Measurements from ENCODE around the gene EGFL7.
A peak's percentile ranks its signal among the peaks of the same experiment; 100 is the strongest.

The EGFL7 gene

DNA sequence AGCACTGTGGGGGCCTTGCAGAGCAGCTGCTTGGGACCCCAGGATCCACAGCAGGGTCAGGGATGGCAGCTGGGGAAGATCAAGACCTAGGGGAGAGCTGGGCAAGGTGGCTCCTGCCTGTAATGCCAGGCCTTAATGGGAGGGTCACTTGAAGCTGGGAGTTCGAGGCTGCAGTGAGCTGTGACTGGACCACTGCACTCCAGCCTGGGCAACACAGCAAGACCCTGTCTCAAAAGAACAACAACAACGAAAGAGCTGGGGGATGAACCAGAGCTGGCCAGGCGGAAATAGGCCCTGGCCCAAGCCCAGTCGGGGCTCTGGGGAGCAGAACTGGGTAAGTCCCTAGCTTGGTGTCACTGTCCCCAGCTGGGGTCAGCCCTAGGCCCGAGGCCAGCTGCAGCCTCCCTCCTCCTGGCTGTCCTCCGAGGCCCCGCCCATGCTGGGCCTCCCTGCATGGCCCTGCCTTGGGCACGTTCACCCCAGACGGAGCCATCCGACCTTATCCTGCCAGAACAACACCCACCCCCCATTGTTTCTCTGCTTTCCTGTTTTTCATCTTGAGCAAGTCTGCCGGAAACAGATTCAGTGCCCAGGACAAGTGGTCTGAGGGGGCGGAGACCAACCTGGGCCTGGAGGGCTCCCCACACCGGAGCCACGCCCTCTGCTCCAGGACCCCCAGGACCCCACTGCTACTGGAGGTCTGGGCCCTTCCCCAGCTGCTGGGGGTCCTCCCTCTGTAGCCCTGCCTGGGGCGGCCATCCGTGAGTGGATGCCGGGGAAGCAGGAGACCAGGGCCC lies 51.6 kb downstream of the EGFL7 start:
- Histone ChIP-seq H4K91ac (ENCODE audit: low read depth, low read length, poor library complexity) (no peak overlapping the region), H3K27me3 (ENCODE audit: control insufficient read depth in 3 of 3, insufficient read depth in 3 of 3, low read depth in 1 of 3, low read length in 3 of 3) (peaks cover 0 to 22% (median 7%) of the 10 kb centered on the region in 3 experiments), H3K4me1 (ENCODE audit: control insufficient read depth in 2 of 2, insufficient read depth in 1 of 2, low read depth in 1 of 2, low read length in 2 of 2) (peaks cover 11 to 25% of the 10 kb centered on the region in 2 donors), H3K9ac (ENCODE audit: low read depth, low read length, poor library complexity) (peak overlapping the region; percentile 70), H3K27ac (replicated peaks; ENCODE audit: low read length) (peak overlapping the region; percentile 22), H3K18ac (ENCODE audit: low read length) (no peak overlapping the region), H2BK120ac (ENCODE audit: low read depth, low read length) (peak overlapping the region; percentile 41), H3K4ac (ENCODE audit: low read length) (no peak overlapping the region), H2BK5ac (ENCODE audit: low read length) (peak overlapping the region; percentile 48), H3K23ac (ENCODE audit: low read depth, low read length, poor library complexity) (peak overlapping the region; percentile 3), H2BK15ac (ENCODE audit: low read length) (peak overlapping the region; percentile 75), H2AK5ac (ENCODE audit: low read depth, low read length) (peak overlapping the region; percentile 68), H2AFZ (ENCODE audit: low read length) (no peak overlapping the region), H3K14ac (ENCODE audit: low read length) (no peak overlapping the region), H3K4me2 (ENCODE audit: insufficient read depth, low read length, poor library complexity, severe bottlenecking) (peak overlapping the region; percentile 11), H3K9me3 (replicated peaks in 1 of 2; ENCODE audit: control insufficient read depth in 2 of 2, insufficient read depth in 1 of 2, low read depth in 1 of 2, low read length in 2 of 2) (no peaks in the 10 kb centered on the region), H3K36me3 (replicated peaks in 1 of 2; ENCODE audit: control insufficient read depth in 2 of 2, insufficient read depth in 2 of 2, low read length in 2 of 2) (peaks cover 0 to 6% of the 10 kb centered on the region in 2 donors), H3K79me1 (ENCODE audit: low read depth, low read length) (peaks cover 19% of the 10 kb centered on the region), H4K8ac (ENCODE audit: low read depth, low read length) (peak overlapping the region; percentile 43), H2BK12ac (ENCODE audit: low read length) (no peak overlapping the region), H3K4me3 (ENCODE audit: low read length in 2 of 2) (peak overlapping the region; percentile 26 to 82)
- no peak for DNase-seq (ENCODE audit: low spot score)
- no CpG with 5 or more reads among the region's 17 CpGs for WGBS, 2 donors (ENCODE audit: extremely low coverage in 2 of 2, insufficient read length in 2 of 2, insufficient replicate concordance in 1 of 2)

DNA sequence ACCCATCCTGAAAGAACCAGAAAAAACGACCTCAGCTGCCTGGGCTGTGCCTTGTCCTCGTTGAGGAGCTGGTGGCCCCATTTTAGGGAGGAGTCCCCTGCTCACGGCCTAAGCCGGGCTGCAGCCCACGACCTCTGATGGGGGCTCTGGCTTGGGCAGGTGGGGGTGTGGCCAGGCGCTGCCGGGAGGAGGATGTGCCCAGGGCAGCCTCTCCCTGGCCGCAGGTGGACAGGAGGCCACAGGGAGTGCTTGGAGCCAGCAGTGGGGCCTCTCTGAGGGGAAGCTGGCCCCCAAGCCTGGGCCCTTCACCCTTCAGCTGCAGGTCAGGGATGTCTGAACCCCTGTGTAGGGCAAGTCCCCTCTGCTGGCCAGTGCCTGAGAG lies 52.2 kb downstream of the EGFL7 start:
- Histone ChIP-seq H3K9me3 (replicated peaks in 1 of 2; ENCODE audit: control insufficient read depth in 2 of 2, insufficient read depth in 1 of 2, low read depth in 1 of 2, low read length in 2 of 2) (no peaks in the 10 kb centered on the region), H3K36me3 (replicated peaks in 1 of 2; ENCODE audit: control insufficient read depth in 2 of 2, insufficient read depth in 2 of 2, low read length in 2 of 2) (peaks cover 0 to 6% of the 10 kb centered on the region in 2 donors), H3K14ac (ENCODE audit: low read length) (no peak overlapping the region), H2BK120ac (ENCODE audit: low read depth, low read length) (no peak overlapping the region), H3K18ac (ENCODE audit: low read length) (no peak overlapping the region), H2BK5ac (ENCODE audit: low read length) (peak overlapping the region; percentile 48), H3K79me1 (ENCODE audit: low read depth, low read length) (peaks cover 21% of the 10 kb centered on the region), H4K91ac (ENCODE audit: low read depth, low read length, poor library complexity) (no peak overlapping the region), H2AK5ac (ENCODE audit: low read depth, low read length) (peak overlapping the region; percentile 14), H4K8ac (ENCODE audit: low read depth, low read length) (no peak overlapping the region), H3K4me3 (ENCODE audit: low read length in 2 of 2) (no peak overlapping the region), H2AFZ (ENCODE audit: low read length) (no peak overlapping the region), H3K4ac (ENCODE audit: low read length) (no peak overlapping the region), H2BK12ac (ENCODE audit: low read length) (no peak overlapping the region), H3K9ac (ENCODE audit: low read depth, low read length, poor library complexity) (no peak overlapping the region), H3K23ac (ENCODE audit: low read depth, low read length, poor library complexity) (peak overlapping the region; percentile 2), H3K4me1 (ENCODE audit: control insufficient read depth in 2 of 2, insufficient read depth in 1 of 2, low read depth in 1 of 2, low read length in 2 of 2) (peaks cover 17 to 28% of the 10 kb centered on the region in 2 donors), H3K27ac (replicated peaks; ENCODE audit: low read length) (no peak overlapping the region), H2BK15ac (ENCODE audit: low read length) (no peak overlapping the region), H3K4me2 (ENCODE audit: insufficient read depth, low read length, poor library complexity, severe bottlenecking) (no peak overlapping the region), H3K27me3 (ENCODE audit: control insufficient read depth in 3 of 3, insufficient read depth in 3 of 3, low read depth in 1 of 3, low read length in 3 of 3) (peaks cover 0 to 17% (median 5%) of the 10 kb centered on the region in 3 experiments)
- no CpG with 5 or more reads among the region's 8 CpGs for WGBS, 2 donors (ENCODE audit: extremely low coverage in 2 of 2, insufficient read length in 2 of 2, insufficient replicate concordance in 1 of 2)
- no peak for DNase-seq (ENCODE audit: low spot score)

DNA sequence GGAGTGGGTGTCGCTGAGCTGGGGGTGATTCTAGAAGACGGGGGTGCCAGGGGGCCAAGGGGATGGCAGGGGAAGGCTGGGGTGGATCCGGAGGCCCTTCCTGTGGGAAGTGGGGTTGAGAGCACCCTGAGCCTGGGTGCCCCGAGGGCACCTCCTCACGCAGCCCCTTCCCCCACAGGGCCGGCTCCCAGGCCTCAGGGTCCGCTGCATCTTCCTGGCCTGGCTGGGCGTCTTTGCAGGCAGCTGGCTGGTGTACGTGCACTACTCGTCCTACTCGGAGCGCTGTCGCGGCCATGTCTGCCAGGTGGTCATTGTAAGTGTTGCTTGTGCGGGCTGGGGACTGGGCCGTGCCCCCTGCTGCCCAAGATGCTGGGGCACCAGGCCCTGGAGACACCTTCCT lies 54.7 kb downstream of the EGFL7 start:
- no peak overlapping the region for H3K23ac ChIP-seq (ENCODE audit: low read depth, low read length, poor library complexity)
- H2BK15ac ChIP-seq (ENCODE audit: low read length): no peak overlapping the region
- no CpG with 5 or more reads among the region's 16 CpGs for WGBS, 2 donors (ENCODE audit: extremely low coverage in 2 of 2, insufficient read length in 2 of 2, insufficient replicate concordance in 1 of 2)
- H3K36me3 ChIP-seq (replicated peaks in 1 of 2; ENCODE audit: control insufficient read depth in 2 of 2, insufficient read depth in 2 of 2, low read length in 2 of 2): peaks cover 6 to 21% of the 10 kb centered on the region in 2 donors
- no peak overlapping the region for H4K91ac ChIP-seq (ENCODE audit: low read depth, low read length, poor library complexity)
- H3K14ac ChIP-seq (ENCODE audit: low read length): no peak overlapping the region
- no peak overlapping the region for H3K27ac ChIP-seq (replicated peaks; ENCODE audit: low read length)
- DNase-seq (ENCODE audit: low spot score): no peak
- no peak overlapping the region for H2BK12ac ChIP-seq (ENCODE audit: low read length)
- H3K4me2 ChIP-seq (ENCODE audit: insufficient read depth, low read length, poor library complexity, severe bottlenecking): no peak overlapping the region
- H2BK5ac ChIP-seq (ENCODE audit: low read length): no peak overlapping the region
- peaks cover 23% of the 10 kb centered on the region for H3K79me1 ChIP-seq (ENCODE audit: low read depth, low read length)
- H3K4me1 ChIP-seq (ENCODE audit: control insufficient read depth in 2 of 2, insufficient read depth in 1 of 2, low read depth in 1 of 2, low read length in 2 of 2): peaks cover 30 to 37% of the 10 kb centered on the region in 2 donors
- H4K8ac ChIP-seq (ENCODE audit: low read depth, low read length): no peak overlapping the region
- H2AFZ ChIP-seq (ENCODE audit: low read length): no peak overlapping the region
- peak overlapping the region in 1 of 2 donors; percentile 53 for H3K4me3 ChIP-seq (ENCODE audit: low read length in 2 of 2)
- H3K9ac ChIP-seq (ENCODE audit: low read depth, low read length, poor library complexity): peak overlapping the region; percentile 77
- no peak overlapping the region for H3K18ac ChIP-seq (ENCODE audit: low read length)
- H3K9me3 ChIP-seq (replicated peaks in 1 of 2; ENCODE audit: control insufficient read depth in 2 of 2, insufficient read depth in 1 of 2, low read depth in 1 of 2, low read length in 2 of 2): no peaks in the 10 kb centered on the region
- no peak overlapping the region for H3K4ac ChIP-seq (ENCODE audit: low read length)
- H2AK5ac ChIP-seq (ENCODE audit: low read depth, low read length): no peak overlapping the region
- H3K27me3 ChIP-seq (ENCODE audit: control insufficient read depth in 3 of 3, insufficient read depth in 3 of 3, low read depth in 1 of 3, low read length in 3 of 3): no peaks in the 10 kb centered on the region
- no peak overlapping the region for H2BK120ac ChIP-seq (ENCODE audit: low read depth, low read length)

DNA sequence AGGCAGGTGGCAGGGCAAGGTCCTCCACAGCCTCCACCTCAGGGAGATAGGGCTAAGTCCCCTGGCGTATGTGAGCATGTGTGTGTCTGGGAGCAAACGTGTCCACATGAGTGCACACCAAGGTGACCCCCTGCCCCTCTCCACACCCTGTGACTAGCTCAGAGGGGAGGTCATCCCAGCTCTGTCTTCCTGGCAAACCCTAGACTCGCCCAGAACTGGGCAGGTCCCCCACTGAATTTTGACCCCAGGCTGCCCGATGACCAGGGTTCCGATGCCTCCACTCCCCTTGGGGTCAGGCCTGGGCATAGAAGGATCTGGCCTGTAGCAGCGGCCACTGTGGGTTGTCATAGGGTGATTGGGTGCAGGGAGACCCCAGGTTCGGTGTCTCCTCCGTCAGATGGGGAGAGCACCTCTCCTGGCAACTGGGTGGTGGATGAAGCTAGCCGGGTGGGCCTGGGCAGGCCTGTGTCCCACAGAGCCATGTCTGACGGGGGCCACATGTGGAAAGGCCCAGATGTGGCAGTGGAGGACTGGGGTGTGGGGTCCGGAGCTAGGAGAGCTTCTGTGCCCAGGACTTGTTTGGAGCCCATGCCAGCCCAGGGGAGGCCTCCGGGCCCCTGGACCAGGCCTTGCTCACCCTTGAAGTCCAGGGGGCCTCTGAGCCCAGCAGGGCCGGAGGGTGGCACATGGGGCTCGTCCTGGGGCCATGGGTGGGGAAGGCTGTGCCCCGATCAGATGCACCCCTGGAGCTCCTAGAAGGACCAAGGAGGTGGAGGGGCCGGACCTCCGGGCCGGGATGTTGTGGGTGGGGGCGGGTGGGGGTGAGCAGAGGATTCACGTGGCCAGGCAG lies 55.9 kb downstream of the EGFL7 start:
- no peak overlapping the region for H2BK15ac ChIP-seq (ENCODE audit: low read length)
- H3K79me1 ChIP-seq (ENCODE audit: low read depth, low read length): peaks cover 19% of the 10 kb centered on the region
- no peak overlapping the region for H2BK5ac ChIP-seq (ENCODE audit: low read length)
- H3K9me3 ChIP-seq (replicated peaks in 1 of 2; ENCODE audit: control insufficient read depth in 2 of 2, insufficient read depth in 1 of 2, low read depth in 1 of 2, low read length in 2 of 2): no peaks in the 10 kb centered on the region
- no peaks in the 10 kb centered on the region for H3K27me3 ChIP-seq (ENCODE audit: control insufficient read depth in 3 of 3, insufficient read depth in 3 of 3, low read depth in 1 of 3, low read length in 3 of 3)
- H3K18ac ChIP-seq (ENCODE audit: low read length): no peak overlapping the region
- no peak overlapping the region for H2AFZ ChIP-seq (ENCODE audit: low read length)
- DNase-seq (ENCODE audit: low spot score): no peak
- no peak overlapping the region for H3K4me3 ChIP-seq (ENCODE audit: low read length in 2 of 2)
- H3K36me3 ChIP-seq (replicated peaks in 1 of 2; ENCODE audit: control insufficient read depth in 2 of 2, insufficient read depth in 2 of 2, low read length in 2 of 2): peaks cover 16 to 33% of the 10 kb centered on the region in 2 donors
- no peak overlapping the region for H2BK120ac ChIP-seq (ENCODE audit: low read depth, low read length)
- peak overlapping the region; percentile 26 for H2AK5ac ChIP-seq (ENCODE audit: low read depth, low read length)
- H2BK12ac ChIP-seq (ENCODE audit: low read length): no peak overlapping the region
- no peak overlapping the region for H3K9ac ChIP-seq (ENCODE audit: low read depth, low read length, poor library complexity)
- peak overlapping the region; percentile 58 for H3K23ac ChIP-seq (ENCODE audit: low read depth, low read length, poor library complexity)
- H3K4me1 ChIP-seq (ENCODE audit: control insufficient read depth in 2 of 2, insufficient read depth in 1 of 2, low read depth in 1 of 2, low read length in 2 of 2): peaks cover 26 to 31% of the 10 kb centered on the region in 2 donors
- H4K91ac ChIP-seq (ENCODE audit: low read depth, low read length, poor library complexity): no peak overlapping the region
- H3K4ac ChIP-seq (ENCODE audit: low read length): no peak overlapping the region
- H3K4me2 ChIP-seq (ENCODE audit: insufficient read depth, low read length, poor library complexity, severe bottlenecking): no peak overlapping the region
- no peak overlapping the region for H4K8ac ChIP-seq (ENCODE audit: low read depth, low read length)
- H3K27ac ChIP-seq (replicated peaks; ENCODE audit: low read length): no peak overlapping the region
- no CpG with 5 or more reads among the region's 20 CpGs for WGBS, 2 donors (ENCODE audit: extremely low coverage in 2 of 2, insufficient read length in 2 of 2, insufficient replicate concordance in 1 of 2)
- H3K14ac ChIP-seq (ENCODE audit: low read length): no peak overlapping the region

Measured in neuronal stem cell (in vitro differentiated cells).